Caco-2 (cell line): Measurements from ENCODE around the gene DENND4B. TPM values are rescaled to one million over a fixed set of nuclear protein-coding genes. Genes with fewer than 3 reads are reported as not detected.
A peak's percentile ranks its signal among the peaks of the same experiment; 100 is the strongest.

ENCODE experiments used
- BruUV-seq: library from RNA; stranded (reverse); fragments of 400-500 nt; replicated peaks from 2 replicates; lab custom pipeline; 2021; lab: Mats Ljungman, UMichigan
- CTCF ChIA-PET: fragments of 300-600 bp; sonication (Branson Sonifier 250); formaldehyde crosslinking; loops from one replicate; lab custom pipeline; 2022; ENCODE audit warnings: antibody characterized with exemption; lab: Charles Lee
- POLR2A ChIA-PET: fragments of 300-600 bp; sonication (Branson Sonifier 250); formaldehyde crosslinking; loops from one replicate; lab custom pipeline; 2022; ENCODE audit warnings: antibody characterized with exemption; lab: Charles Lee
- DNase-seq, 2 experiments: peaks; one replicate each; pipeline versions ENCODE4 v3.0.0 to v3.0.0-alpha.2; 2020 to 2022
- H3K27me3 ChIP-seq: replicated peaks from 2 replicates; pipeline ENCODE4 v1.6.0; 2011; ENCODE audit warnings: low read length; ENCODE audit not compliant: control insufficient read depth, insufficient read depth
- H3K36me3 ChIP-seq: 2 replicates; pipeline ENCODE4 v1.5.1; 2011; ENCODE audit warnings: low read length; ENCODE audit not compliant: control insufficient read depth, insufficient read depth
- H3K4me1 ChIP-seq: fragments of 250-450 bp; sonication (Bioruptor Pico); 2 replicates; pipeline ENCODE4 v1.5.1; 2020; ENCODE audit warnings: mild to moderate bottlenecking
- H3K4me3 ChIP-seq: 2 replicates; pipeline ENCODE4 v1.5.1; 2011; ENCODE audit warnings: low read depth, mild to moderate bottlenecking, control low read depth, low read length
- H3K9me3 ChIP-seq: fragments of 250-450 bp; sonication (Bioruptor Pico); 2 replicates; pipeline ENCODE4 v1.5.1; 2020; ENCODE audit warnings: mild to moderate bottlenecking, moderate library complexity
- H3K27ac Mint-ChIP-seq: one replicate; pipeline ENCODE4 v1.8.0; 2022; ENCODE audit warnings: mixed read lengths; ENCODE audit not compliant: unreplicated experiment
- H3K27me3 Mint-ChIP-seq: one replicate; pipeline ENCODE4 v1.8.0; 2022; ENCODE audit warnings: mixed read lengths; ENCODE audit not compliant: insufficient read depth, unreplicated experiment
- H3K36me3 Mint-ChIP-seq: one replicate; pipeline ENCODE4 v1.8.0; 2022; ENCODE audit warnings: mild to moderate bottlenecking, mixed read lengths; ENCODE audit not compliant: insufficient read depth, unreplicated experiment
- H3K4me1 Mint-ChIP-seq: one replicate; pipeline ENCODE4 v1.8.0; 2022; ENCODE audit warnings: low read depth, mixed read lengths; ENCODE audit not compliant: unreplicated experiment
- H3K4me3 Mint-ChIP-seq: one replicate; pipeline ENCODE4 v1.8.0; 2022; ENCODE audit warnings: mild to moderate bottlenecking, moderate library complexity, mixed read lengths; ENCODE audit not compliant: unreplicated experiment
- H3K9me3 Mint-ChIP-seq: one replicate; pipeline ENCODE4 v1.8.0; 2022; ENCODE audit warnings: mixed read lengths; ENCODE audit not compliant: unreplicated experiment
- intact Hi-C: fragments of 100-400 bp; cut with micrococcal nuclease; formaldehyde crosslinking; loops from one replicate; pipeline ENCODE4 v1.10.0; 2022; ENCODE audit not compliant: unreplicated experiment
- total RNA-seq: library from RNA; stranded (reverse); gene quantifications from 2 replicates; pipeline ENCODE4 v1.2.3, GENCODE V29; 2022
- TF ChIP-seq, protein P1 (sequence below), 2 experiments: fragments of 200-600 bp in 1 of 2; IDR thresholded peaks; 1 replicate in 1 of 2; 2 replicates in 1 of 2; pipeline versions ENCODE4 v1.5.1 to v1.8.0; 2011 to 2022; ENCODE audit warnings: antibody characterized with exemption in 1 of 2, control low read depth in 1 of 2, inconsistent platforms in 1 of 2, low read depth in 1 of 2, low read length in 1 of 2, mild to moderate bottlenecking in 1 of 2, moderate library complexity in 1 of 2; ENCODE audit not compliant: insufficient read depth in 1 of 2, severe bottlenecking in 1 of 2, unreplicated experiment in 1 of 2

The DENND4B gene
- total RNA-seq, 1 experiment from 2014 or later = 79.0 TPM

- ChIA-PET CTCF (no interaction called here), POLR2A (interaction anchor here (1.0 to 2.6 kb wide), 2 partner anchors 10 to 113 kb away, joined by 5 to 25 read pairs; no protein-coding TSS in a partner anchor)
- Histone ChIP-seq H3K27me3 (no peaks in the 10 kb centered on the region), H3K9me3 (no peaks in the 10 kb centered on the region), H3K4me1 (peaks cover 9% of the 10 kb centered on the region; the same call in 1 of the 2 replicates), H3K4me3 (peak overlapping the region; percentile 83), H3K36me3 (peaks cover 4% of the 10 kb centered on the region)
- no TSS peak for BruUV-seq
- H3K9me3 Mint-ChIP-seq = peaks cover 22% of the 10 kb centered on the region
- H3K27ac Mint-ChIP-seq = peak overlapping the region; percentile 99
- H3K27me3 Mint-ChIP-seq = peaks cover 3% of the 10 kb centered on the region
- intact Hi-C loops = no loop called here
- no peak for DNase-seq
- H3K36me3 Mint-ChIP-seq = peaks cover 74% of the 10 kb centered on the region
- peaks cover 31% of the 10 kb centered on the region for H3K4me1 Mint-ChIP-seq
- peak overlapping the region; percentile 95 for H3K4me3 Mint-ChIP-seq
- TF ChIP-seq, protein P1, sequence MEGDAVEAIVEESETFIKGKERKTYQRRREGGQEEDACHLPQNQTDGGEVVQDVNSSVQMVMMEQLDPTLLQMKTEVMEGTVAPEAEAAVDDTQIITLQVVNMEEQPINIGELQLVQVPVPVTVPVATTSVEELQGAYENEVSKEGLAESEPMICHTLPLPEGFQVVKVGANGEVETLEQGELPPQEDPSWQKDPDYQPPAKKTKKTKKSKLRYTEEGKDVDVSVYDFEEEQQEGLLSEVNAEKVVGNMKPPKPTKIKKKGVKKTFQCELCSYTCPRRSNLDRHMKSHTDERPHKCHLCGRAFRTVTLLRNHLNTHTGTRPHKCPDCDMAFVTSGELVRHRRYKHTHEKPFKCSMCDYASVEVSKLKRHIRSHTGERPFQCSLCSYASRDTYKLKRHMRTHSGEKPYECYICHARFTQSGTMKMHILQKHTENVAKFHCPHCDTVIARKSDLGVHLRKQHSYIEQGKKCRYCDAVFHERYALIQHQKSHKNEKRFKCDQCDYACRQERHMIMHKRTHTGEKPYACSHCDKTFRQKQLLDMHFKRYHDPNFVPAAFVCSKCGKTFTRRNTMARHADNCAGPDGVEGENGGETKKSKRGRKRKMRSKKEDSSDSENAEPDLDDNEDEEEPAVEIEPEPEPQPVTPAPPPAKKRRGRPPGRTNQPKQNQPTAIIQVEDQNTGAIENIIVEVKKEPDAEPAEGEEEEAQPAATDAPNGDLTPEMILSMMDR (IDR thresholded peaks at IDR 0.05; ENCODE audit: insufficient read depth in 1 of 2, low read depth in 1 of 2, low read length in 1 of 2, severe bottlenecking in 1 of 2, unreplicated experiment in 1 of 2) = no peak
These were observed 45.3 kb upstream of the DENND4B start for GRCh38 chr1:153991806-153992205.

- no peaks in the 10 kb centered on the region for H3K27me3 ChIP-seq
- peaks cover 22% of the 10 kb centered on the region for H3K9me3 Mint-ChIP-seq
- H3K36me3 Mint-ChIP-seq = peaks cover 74% of the 10 kb centered on the region
- peaks cover 4% of the 10 kb centered on the region for H3K36me3 ChIP-seq
- peaks cover 9% of the 10 kb centered on the region; the same call in 1 of the 2 replicates for H3K4me1 ChIP-seq
- ChIA-PET CTCF (interaction anchor here (1.0 to 1.2 kb wide), 2 partner anchors 13 to 15 kb away, joined by 3 to 4 read pairs; no protein-coding TSS in a partner anchor), POLR2A (interaction anchor here (0.6 to 2.6 kb wide), 8 partner anchors 10 to 513 kb away, joined by 3 to 33 read pairs (median 6); partner anchors contain the start of genes CREB3L4, GATAD2B and SLC27A3)
- peaks cover 31% of the 10 kb centered on the region for H3K4me1 Mint-ChIP-seq
- TF ChIP-seq, protein P1 (IDR thresholded peaks at IDR 0.05; ENCODE audit: insufficient read depth in 1 of 2, low read depth in 1 of 2, low read length in 1 of 2, severe bottlenecking in 1 of 2, unreplicated experiment in 1 of 2) = no peak
- H3K27me3 Mint-ChIP-seq = peaks cover 3% of the 10 kb centered on the region
- peak overlapping the region; percentile 99 for H3K27ac Mint-ChIP-seq
- intact Hi-C loops = no loop called here
- TSS peak; percentile 85 for BruUV-seq
- H3K9me3 ChIP-seq = no peaks in the 10 kb centered on the region
- peak overlapping the region; percentile 83 for H3K4me3 ChIP-seq
- peak overlapping the region; percentile 95 for H3K4me3 Mint-ChIP-seq
- no peak for DNase-seq
These were observed 44.7 kb upstream of the DENND4B start for GRCh38 chr1:153991151-153991630.

DNA sequence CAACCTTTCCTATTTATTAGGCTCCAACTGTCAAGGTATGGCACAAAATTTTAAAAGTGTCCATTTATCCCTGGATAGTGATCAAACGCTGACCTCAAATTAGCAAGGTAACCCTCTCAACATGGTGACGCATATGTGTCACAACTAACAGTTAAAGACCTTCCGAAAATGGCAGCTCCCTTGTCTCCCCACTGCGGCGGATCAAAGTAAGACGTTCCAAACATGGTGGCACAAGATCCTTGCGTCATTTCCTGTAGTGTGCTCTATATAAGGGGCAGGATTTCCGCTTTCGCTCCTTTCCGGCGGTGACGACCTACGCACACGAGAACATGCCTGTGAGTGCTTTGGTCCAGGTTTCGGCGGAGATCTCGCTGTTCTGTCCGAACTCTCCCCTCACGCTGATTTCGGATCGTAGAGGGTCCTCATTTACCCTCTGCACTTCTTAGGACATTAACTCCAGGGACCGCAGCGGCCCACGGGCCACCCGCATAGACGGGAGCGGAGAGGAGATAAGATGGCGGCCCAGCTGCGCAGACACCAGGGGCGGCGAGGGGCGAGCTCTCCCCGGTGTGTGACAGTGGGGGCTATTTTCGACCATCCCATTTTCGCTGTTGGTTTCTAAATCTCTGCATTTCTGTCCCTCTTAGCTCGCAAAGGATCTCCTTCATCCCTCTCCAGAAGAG lies 44.1 kb upstream of the DENND4B start, which contains the start of gene RPS27:
TSS of gene RPS27 (plus strand) at position 295 of the 683 bp plus-strand sequence. CDS start at position 330, 35 bp downstream.
- intact Hi-C loops = loop anchor here (1.0 kb wide), 2 partner anchors 169 to 313 kb away; no protein-coding TSS in a partner anchor
- Histone ChIP-seq H3K36me3 (peaks cover 4% of the 10 kb centered on the region), H3K27me3 (no peaks in the 10 kb centered on the region), H3K9me3 (no peaks in the 10 kb centered on the region), H3K4me3 (peak within 1 kb of the TSS; percentile 83), H3K4me1 (peaks cover 9% of the 10 kb centered on the region; the same call in 1 of the 2 replicates)
- CTCF ChIA-PET = interaction anchor here (0.6 to 1.2 kb wide), 7 partner anchors 11 to 196 kb away, joined by 3 to 6 read pairs (median 4); partner anchors contain the start of gene CREB3L4
- Mint-ChIP-seq H3K4me3 (peak within 1 kb of the TSS; percentile 95), H3K27me3 (peaks cover 3% of the 10 kb centered on the region), H3K9me3 (peaks cover 20% of the 10 kb centered on the region), H3K36me3 (peaks cover 73% of the 10 kb centered on the region), H3K4me1 (peaks cover 34% of the 10 kb centered on the region), H3K27ac (peak within 1 kb of the TSS; percentile 99)
- TF ChIP-seq, protein P1 (IDR thresholded peaks at IDR 0.05; ENCODE audit: insufficient read depth in 1 of 2, low read depth in 1 of 2, low read length in 1 of 2, severe bottlenecking in 1 of 2, unreplicated experiment in 1 of 2) = no peak
- POLR2A ChIA-PET = interaction anchor here (0.5 to 2.6 kb wide), 25 partner anchors 9 to 513 kb away, joined by 3 to 33 read pairs (median 4); partner anchors contain the start of genes CREB3L4, CRTC2, DENND4B and GATAD2B
- DNase-seq = peak; percentile 94 to 97
- BruUV-seq = no TSS peak
